Neutrophil (primary cell): ENCODE results near the gene DENND6B.

Source experiments
- H3K27ac ChIP-seq: fragments of 200-600 bp; sonication (generic); 2 replicates; pipeline ENCODE4 v1.5.1; 2016; ENCODE audit warnings: mild to moderate bottlenecking, moderate library complexity
- H3K27me3 ChIP-seq: fragments of 200-600 bp; sonication (generic); 2 replicates; pipeline ENCODE4 v1.6.0; 2016; ENCODE audit warnings: mild to moderate bottlenecking
- H3K36me3 ChIP-seq: fragments of 200-600 bp; sonication (generic); 2 replicates; pipeline ENCODE4 v1.5.1; 2017
- H3K4me1 ChIP-seq, 2 experiments: fragments of 200-600 bp in 1 of 2; sonication (generic) in 1 of 2; 1 replicate in 1 of 2; 2 replicates in 1 of 2; pipeline versions ENCODE4 v1.5.1 to v1.6.1; 2013 to 2016; ENCODE audit warnings: low read depth in 1 of 2, low read length in 1 of 2, mild to moderate bottlenecking in 1 of 2, moderate library complexity in 1 of 2; ENCODE audit not compliant: control insufficient read depth in 1 of 2, insufficient read depth in 1 of 2
- H3K4me3 ChIP-seq, 2 experiments: fragments of 200-600 bp in 1 of 2; sonication (generic) in 1 of 2; 1 replicate in 1 of 2; 2 replicates in 1 of 2; pipeline ENCODE4 v1.5.1; 2013 to 2016; ENCODE audit warnings: low read depth in 1 of 2, low read length in 1 of 2, mild to moderate bottlenecking in 1 of 2, moderate library complexity in 1 of 2
- H3K9me3 ChIP-seq: fragments of 200-600 bp; sonication (generic); 2 replicates; pipeline ENCODE4 v1.5.1; 2016
- TF ChIP-seq, protein P1 (sequence below): fragments of 200-600 bp; sonication (generic); IDR thresholded peaks from 2 replicates; pipeline ENCODE4 v1.5.1; 2016; ENCODE audit warnings: antibody characterized with exemption

DENND6B gene

DNA sequence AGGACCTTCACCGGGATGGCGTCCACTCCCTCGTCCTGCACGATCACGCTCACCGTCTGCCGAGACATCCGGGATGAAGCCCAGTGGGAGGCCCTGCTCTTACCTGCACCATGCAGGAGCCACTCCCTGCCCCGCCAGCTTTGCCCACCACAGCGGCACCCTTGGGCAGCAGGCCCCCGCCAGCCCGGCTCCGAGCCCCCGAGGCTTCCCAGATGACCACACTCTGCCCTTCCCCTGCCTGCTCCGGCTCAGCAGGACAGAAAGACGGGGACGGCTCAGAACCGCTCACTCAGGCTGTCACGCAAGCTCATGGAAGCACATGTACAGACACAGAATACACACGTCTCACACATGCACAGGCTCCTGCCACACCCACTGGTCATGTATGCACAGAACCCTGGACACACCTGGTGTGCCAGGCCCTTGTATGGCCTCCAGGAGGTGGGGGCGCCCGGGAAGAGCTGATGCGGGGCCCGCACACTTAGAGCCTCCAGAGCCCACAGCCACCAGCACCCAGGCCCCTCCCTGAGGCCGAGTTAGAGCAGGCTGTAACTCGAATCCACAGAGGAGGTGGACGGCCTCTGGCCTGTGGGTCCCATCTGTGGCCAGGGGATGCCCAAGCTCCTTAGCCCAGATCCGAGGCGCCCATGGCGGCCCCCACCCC lies 47.7 kb downstream of the DENND6B start:
- no peaks in the 10 kb centered on the region for H3K4me1 ChIP-seq
- no peak overlapping the region for H3K27ac ChIP-seq
- H3K27me3 ChIP-seq: peaks cover 3% of the 10 kb centered on the region
- no peaks in the 10 kb centered on the region for H3K36me3 ChIP-seq
- TF ChIP-seq, protein P1, sequence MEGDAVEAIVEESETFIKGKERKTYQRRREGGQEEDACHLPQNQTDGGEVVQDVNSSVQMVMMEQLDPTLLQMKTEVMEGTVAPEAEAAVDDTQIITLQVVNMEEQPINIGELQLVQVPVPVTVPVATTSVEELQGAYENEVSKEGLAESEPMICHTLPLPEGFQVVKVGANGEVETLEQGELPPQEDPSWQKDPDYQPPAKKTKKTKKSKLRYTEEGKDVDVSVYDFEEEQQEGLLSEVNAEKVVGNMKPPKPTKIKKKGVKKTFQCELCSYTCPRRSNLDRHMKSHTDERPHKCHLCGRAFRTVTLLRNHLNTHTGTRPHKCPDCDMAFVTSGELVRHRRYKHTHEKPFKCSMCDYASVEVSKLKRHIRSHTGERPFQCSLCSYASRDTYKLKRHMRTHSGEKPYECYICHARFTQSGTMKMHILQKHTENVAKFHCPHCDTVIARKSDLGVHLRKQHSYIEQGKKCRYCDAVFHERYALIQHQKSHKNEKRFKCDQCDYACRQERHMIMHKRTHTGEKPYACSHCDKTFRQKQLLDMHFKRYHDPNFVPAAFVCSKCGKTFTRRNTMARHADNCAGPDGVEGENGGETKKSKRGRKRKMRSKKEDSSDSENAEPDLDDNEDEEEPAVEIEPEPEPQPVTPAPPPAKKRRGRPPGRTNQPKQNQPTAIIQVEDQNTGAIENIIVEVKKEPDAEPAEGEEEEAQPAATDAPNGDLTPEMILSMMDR: no peak
- H3K4me3 ChIP-seq: no peak overlapping the region
- H3K9me3 ChIP-seq: no peaks in the 10 kb centered on the region

DNA sequence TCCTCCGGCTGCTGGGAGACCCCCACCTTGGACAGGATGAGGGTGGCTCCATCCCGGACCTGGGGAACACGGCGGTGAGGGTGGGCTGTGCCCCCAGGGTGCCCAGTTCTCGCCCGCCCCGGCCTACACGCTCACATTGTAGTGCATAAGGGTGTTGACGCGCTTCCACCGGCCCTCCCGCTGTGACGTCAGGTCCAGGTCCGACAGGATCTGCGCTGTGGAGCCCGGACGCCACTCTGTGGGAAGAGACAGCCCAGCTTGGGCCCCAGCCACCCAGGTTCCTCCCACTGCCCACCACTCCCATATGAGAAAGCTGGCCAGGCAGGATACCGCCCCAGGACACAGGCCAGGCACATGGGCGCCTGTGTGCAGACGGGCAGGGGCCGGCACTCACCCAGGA lies 48.4 kb downstream of the DENND6B start:
- H3K36me3 ChIP-seq: no peaks in the 10 kb centered on the region
- H3K27ac ChIP-seq: no peak overlapping the region
- H3K4me1 ChIP-seq: no peaks in the 10 kb centered on the region
- H3K9me3 ChIP-seq: no peaks in the 10 kb centered on the region
- peaks cover 9% of the 10 kb centered on the region for H3K27me3 ChIP-seq
- TF ChIP-seq, protein P1: no peak
- H3K4me3 ChIP-seq: no peak overlapping the region

DNA sequence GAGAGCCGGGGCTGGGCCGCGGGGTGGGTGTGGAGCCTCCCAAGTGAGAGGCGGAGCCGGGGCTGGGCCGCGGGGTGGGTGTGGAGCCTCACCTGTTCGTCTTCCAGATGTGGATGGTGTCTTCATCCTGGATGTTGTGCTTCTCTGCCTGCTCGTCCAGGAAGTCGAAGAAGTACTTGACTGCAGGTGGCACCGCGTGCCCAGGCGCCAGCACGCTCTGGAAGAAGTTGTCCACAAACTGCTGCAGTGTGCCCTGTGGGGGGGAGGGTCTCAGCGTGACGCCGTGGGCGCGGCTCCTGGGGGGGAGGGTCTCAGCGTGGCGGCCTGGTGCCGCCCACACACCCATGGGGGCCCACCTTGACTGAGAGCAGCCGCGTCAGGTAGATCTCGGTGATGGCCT lies 49.1 kb downstream of the DENND6B start:
- no peaks in the 10 kb centered on the region for H3K36me3 ChIP-seq
- H3K4me1 ChIP-seq: no peaks in the 10 kb centered on the region
- TF ChIP-seq, protein P1: no peak
- no peaks in the 10 kb centered on the region for H3K9me3 ChIP-seq
- no peak overlapping the region for H3K4me3 ChIP-seq
- no peak overlapping the region for H3K27ac ChIP-seq
- H3K27me3 ChIP-seq: peaks cover 16% of the 10 kb centered on the region

DNA sequence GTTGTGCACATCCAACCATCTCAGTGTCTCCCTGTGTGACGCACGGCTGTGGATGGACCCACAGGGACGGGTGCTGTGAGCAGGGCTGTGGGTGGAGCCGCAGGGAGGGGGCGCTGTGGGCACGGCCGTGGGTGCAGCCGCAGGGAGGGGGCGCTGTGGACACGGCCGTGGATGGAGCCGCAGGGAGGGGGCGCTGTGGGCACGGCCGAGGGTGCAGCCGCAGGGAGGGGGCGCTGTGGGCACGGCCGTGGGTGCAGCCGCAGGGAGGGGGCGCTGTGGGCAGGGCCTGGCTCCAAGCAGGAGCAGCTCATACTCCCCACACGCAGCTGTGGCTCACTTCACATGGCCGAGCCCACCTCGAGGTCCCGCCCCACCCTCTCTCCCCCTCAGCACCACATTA lies 50.7 kb downstream of the DENND6B start:
- Histone ChIP-seq H3K4me3 (no peak overlapping the region), H3K27ac (no peak overlapping the region), H3K4me1 (peaks cover 0 to 8% of the 10 kb centered on the region in 2 experiments), H3K27me3 (peaks cover 33% of the 10 kb centered on the region), H3K9me3 (no peaks in the 10 kb centered on the region), H3K36me3 (no peaks in the 10 kb centered on the region)
- TF ChIP-seq, protein P1: no peak

DNA sequence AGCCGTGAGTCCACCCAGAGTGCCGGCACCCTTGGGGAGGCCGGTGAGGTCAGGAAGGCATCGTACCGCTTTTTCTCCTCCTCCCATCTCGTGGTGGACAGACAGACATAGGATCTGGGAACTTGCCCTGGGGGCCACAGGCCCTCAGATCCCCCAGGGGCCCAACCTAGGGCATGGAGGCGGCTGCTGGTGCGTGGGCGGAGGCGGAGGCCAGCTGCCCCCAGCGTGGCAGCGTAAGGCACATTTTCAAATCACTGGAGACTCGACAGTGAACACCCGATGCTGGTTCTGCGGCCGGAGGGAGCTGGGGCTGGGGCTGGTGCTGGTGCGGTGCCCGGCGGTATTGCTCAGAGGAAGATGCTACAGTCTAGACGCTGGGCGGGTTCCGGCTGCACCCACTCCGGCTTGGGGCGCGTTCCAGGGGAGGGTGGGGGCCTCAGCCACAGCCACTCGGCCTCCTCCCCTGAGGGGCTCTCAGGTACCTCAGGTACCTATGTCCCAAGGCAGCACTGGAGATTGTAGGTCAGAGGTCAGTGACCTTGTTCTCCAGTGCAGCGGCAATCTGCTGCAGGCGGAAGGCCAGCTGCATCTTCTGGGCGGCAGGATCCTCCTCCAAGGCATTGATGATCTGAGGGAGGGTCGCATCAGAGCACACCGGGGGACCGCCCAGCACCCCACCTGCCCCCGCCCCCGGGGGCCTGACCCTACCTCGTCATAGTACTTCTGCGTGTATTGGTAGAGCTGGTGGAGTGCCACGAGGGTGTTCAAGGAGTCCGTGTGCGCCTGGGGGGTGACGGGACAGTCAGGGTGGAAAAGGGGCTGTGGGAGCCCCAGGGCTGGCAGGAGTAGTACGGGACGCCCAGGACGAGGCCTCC lies 51.4 kb downstream of the DENND6B start:
- TF ChIP-seq, protein P1: no peak
- peaks cover 40% of the 10 kb centered on the region for H3K27me3 ChIP-seq
- no peaks in the 10 kb centered on the region for H3K36me3 ChIP-seq
- no peaks in the 10 kb centered on the region for H3K9me3 ChIP-seq
- no peak overlapping the region for H3K4me3 ChIP-seq
- H3K27ac ChIP-seq: no peak overlapping the region
- peaks cover 0 to 13% of the 10 kb centered on the region in 2 experiments for H3K4me1 ChIP-seq
